Neural cell (in vitro differentiated cells): ENCODE results near the gene NR1H3. TPM values are rescaled to one million over a fixed set of nuclear protein-coding genes. Genes with fewer than 3 reads are reported as not detected.

Experiments used
- H2AFZ ChIP-seq: fragments of 200-600, 300-800 bp; sonication (generic), shearing (Covaris generic); 2 replicates; pipeline ENCODE4 v1.6.0; 2014; ENCODE audit warnings: low read depth, mild to moderate bottlenecking, antibody characterized with exemption, low read length, moderate library complexity
- H3F3A ChIP-seq: fragments of 200-600 bp; shearing (Covaris generic); 2 replicates; pipeline ENCODE4 v1.6.1; 2016; ENCODE audit warnings: mild to moderate bottlenecking, moderate library complexity, mixed read lengths, antibody characterized with exemption, low read length; ENCODE audit not compliant: insufficient read depth, poor library complexity, severe bottlenecking
- H3K27ac ChIP-seq: fragments of 200-600, 300-800 bp; sonication (generic), shearing (Covaris generic); 2 replicates; pipeline ENCODE4 v1.5.1; 2014; ENCODE audit warnings: mild to moderate bottlenecking, low read length, moderate library complexity
- H3K27me3 ChIP-seq: fragments of 300-800, 200-600 bp; sonication (generic), shearing (Covaris generic); 2 replicates; pipeline ENCODE4 v1.6.0; 2014; ENCODE audit warnings: mild to moderate bottlenecking, low read depth, low read length, moderate library complexity; ENCODE audit not compliant: insufficient read depth
- H3K36me3 ChIP-seq: fragments of 300-800, 200-600 bp; sonication (generic), shearing (Covaris generic); 2 replicates; pipeline ENCODE4 v1.5.1; 2014; ENCODE audit warnings: mild to moderate bottlenecking, antibody characterized with exemption, low read length, moderate library complexity; ENCODE audit not compliant: insufficient read depth
- H3K4me2 ChIP-seq: fragments of 300-800, 200-600 bp; sonication (generic), shearing (Covaris generic); 2 replicates; pipeline ENCODE4 v1.6.0; 2014; ENCODE audit warnings: mild to moderate bottlenecking, low read length
- H3K4me3 ChIP-seq: fragments of 300-800, 200-600 bp; sonication (generic), shearing (Covaris generic); 2 replicates; pipeline ENCODE4 v1.5.1; 2014; ENCODE audit warnings: mild to moderate bottlenecking, low read length, moderate library complexity
- H3K79me2 ChIP-seq: fragments of 200-600 bp; shearing (Covaris generic); replicated peaks from 2 replicates; pipeline ENCODE4 v1.6.0; 2014; ENCODE audit warnings: mild to moderate bottlenecking, low read length, moderate library complexity; ENCODE audit not compliant: insufficient read depth
- H3K9ac ChIP-seq: fragments of 300-800, 200-600 bp; sonication (generic), shearing (Covaris generic); 2 replicates; pipeline ENCODE4 v1.6.1; 2016; ENCODE audit warnings: mild to moderate bottlenecking, low read length, mixed read lengths
- H3K9me2 ChIP-seq: fragments of 200-600 bp; shearing (Covaris generic); 2 replicates; pipeline ENCODE4 v1.6.1; 2016; ENCODE audit warnings: mild to moderate bottlenecking, low read length, mixed read lengths; ENCODE audit not compliant: insufficient read depth
- H3K9me3 ChIP-seq: fragments of 200-600, 300-800 bp; sonication (generic), shearing (Covaris generic); 2 replicates; pipeline ENCODE4 v1.6.1; 2016; ENCODE audit warnings: mild to moderate bottlenecking, mixed run types, low read length, moderate library complexity, mixed read lengths
- H4K20me1 ChIP-seq: fragments of 200-600 bp; shearing (Covaris generic); 2 replicates; pipeline ENCODE4 v1.6.1; 2016; ENCODE audit warnings: mild to moderate bottlenecking, mixed run types; ENCODE audit not compliant: insufficient read depth
- CTCF ChIP-seq: fragments of 450-650 bp; IDR thresholded peaks from 2 replicates; pipeline ENCODE4 v1.5.1; 2014; ENCODE audit warnings: antibody characterized with exemption, mild to moderate bottlenecking, moderate library complexity; ENCODE audit not compliant: poor library complexity, severe bottlenecking
- EP300 ChIP-seq: fragments of 450-650 bp; conservative IDR thresholded peaks from 2 replicates; pipeline ENCODE4 v1.6.1; 2014; ENCODE audit warnings: antibody characterized with exemption, mild to moderate bottlenecking, moderate library complexity; ENCODE audit not compliant: poor library complexity, severe bottlenecking
- EZH2 ChIP-seq: fragments of 200-600, 300-800 bp; shearing (Covaris generic), sonication (generic); IDR thresholded peaks from 2 replicates; pipeline ENCODE4 v1.6.1; 2014; ENCODE audit warnings: antibody characterized with exemption, low read length, borderline replicate concordance, mild to moderate bottlenecking; ENCODE audit not compliant: insufficient read depth, poor library complexity, severe bottlenecking
- MXI1 ChIP-seq: fragments of 450-650 bp; conservative IDR thresholded peaks from 2 replicates; pipeline ENCODE4 v1.6.1; 2014; ENCODE audit warnings: antibody characterized with exemption, mild to moderate bottlenecking; ENCODE audit not compliant: poor library complexity, severe bottlenecking
- POLR2AphosphoS5 ChIP-seq: IDR thresholded peaks from 2 replicates; pipeline ENCODE4 v1.6.1; 2012
- RAD21 ChIP-seq: fragments of 450-650 bp; conservative IDR thresholded peaks from 2 replicates; pipeline ENCODE4 v1.6.1; 2014; ENCODE audit warnings: antibody characterized with exemption, mild to moderate bottlenecking, moderate library complexity
- REST ChIP-seq: IDR thresholded peaks from 2 replicates; pipeline ENCODE4 v1.6.1; 2012; ENCODE audit warnings: borderline replicate concordance
- SMC3 ChIP-seq: fragments of 450-650 bp; conservative IDR thresholded peaks from 2 replicates; pipeline ENCODE4 v1.6.1; 2014; ENCODE audit warnings: antibody characterized with exemption, mild to moderate bottlenecking, moderate library complexity; ENCODE audit not compliant: poor library complexity
- TAF1 ChIP-seq: IDR thresholded peaks from 2 replicates; pipeline ENCODE4 v1.6.1; 2012; ENCODE audit warnings: low read depth
- polyA plus RNA-seq: library from polyadenylated mRNA; depleted of rRNA; stranded (reverse); fragments of >200 nt; gene quantifications from 2 replicates; pipeline ENCODE4 v1.2.3, GENCODE V29; 2014

The NR1H3 gene
- polyA plus RNA-seq, 1 donor from 2014 or later: 7.7 TPM

- no peaks in the 10 kb centered on the region for H3K9me2 ChIP-seq
- no peaks in the 10 kb centered on the region for H3K27me3 ChIP-seq
- TF ChIP-seq RAD21: no peak
- TF ChIP-seq EP300: no peak
- no peak for TF ChIP-seq TAF1
- TF ChIP-seq MXI1: no peak
- TF ChIP-seq REST: no peak
- TF ChIP-seq CTCF: no peak
- TF ChIP-seq POLR2AphosphoS5: no peak
- no peak for TF ChIP-seq SMC3
- no peak for TF ChIP-seq EZH2
- no peak overlapping the region for H3K9ac ChIP-seq
- H4K20me1 ChIP-seq: no peaks in the 10 kb centered on the region
- no peaks in the 10 kb centered on the region for H3F3A ChIP-seq
- no peaks in the 10 kb centered on the region for H3K9me3 ChIP-seq
- no peak overlapping the region for H3K4me3 ChIP-seq
- no peak overlapping the region for H3K27ac ChIP-seq
- no peak overlapping the region for H3K4me2 ChIP-seq
- no peak overlapping the region for H2AFZ ChIP-seq
- no peaks in the 10 kb centered on the region for H3K36me3 ChIP-seq
- H3K79me2 ChIP-seq: no peaks in the 10 kb centered on the region
These were observed 22.6 kb upstream of the NR1H3 start for GRCh38 chr11:47235163-47235562.

- no peak overlapping the region for H3K4me2 ChIP-seq
- no peaks in the 10 kb centered on the region for H3K9me2 ChIP-seq
- H3K4me3 ChIP-seq: no peak overlapping the region
- H3K9me3 ChIP-seq: no peaks in the 10 kb centered on the region
- no peak overlapping the region for H2AFZ ChIP-seq
- no peaks in the 10 kb centered on the region for H3F3A ChIP-seq
- TF ChIP-seq RAD21: no peak
- TF ChIP-seq MXI1: no peak
- no peak for TF ChIP-seq REST
- no peak for TF ChIP-seq CTCF
- TF ChIP-seq TAF1: no peak
- TF ChIP-seq EZH2: no peak
- no peak for TF ChIP-seq EP300
- no peak for TF ChIP-seq SMC3
- no peak for TF ChIP-seq POLR2AphosphoS5
- no peaks in the 10 kb centered on the region for H3K36me3 ChIP-seq
- no peaks in the 10 kb centered on the region for H4K20me1 ChIP-seq
- H3K79me2 ChIP-seq: no peaks in the 10 kb centered on the region
- no peak overlapping the region for H3K9ac ChIP-seq
- no peak overlapping the region for H3K27ac ChIP-seq
- H3K27me3 ChIP-seq: no peaks in the 10 kb centered on the region
These were observed 21.3 kb upstream of the NR1H3 start for GRCh38 chr11:47236482-47236881.
